Lower lobe of right lung (tissue), 2 donors: ENCODE measurements around the gene YDJC. TPM values are rescaled to one million over a fixed set of nuclear protein-coding genes. Genes with fewer than 3 reads are reported as not detected.
A peak's percentile ranks its signal among the peaks of the same experiment; 100 is the strongest.
"Not testable (repeated sequence)": the region's sequence is repeated elsewhere in the genome, so short reads cannot be mapped to it uniquely, and the experiment has no call there.

ENCODE experiments used
- ATAC-seq, 2 donors: fragments of 200-7000 bp; cut with Tn5 transposase; one replicate each; pipeline ENCODE4 v1.9.1; 2020 to 2022; ENCODE audit warnings: mild to moderate bottlenecking in 2 of 2, moderate library complexity in 2 of 2
- DNase-seq: peaks from one replicate; pipeline ENCODE4 v3.0.0-alpha.2; 2020
- H3K27ac ChIP-seq: fragments of 200-600 bp; one replicate; pipeline ENCODE4 v1.8.0; 2022
- H3K27me3 ChIP-seq: fragments of 200-600 bp; one replicate; pipeline ENCODE4 v1.8.0; 2022; ENCODE audit warnings: low read depth
- H3K36me3 ChIP-seq: fragments of 200-600 bp; one replicate; pipeline ENCODE4 v1.8.0; 2022; ENCODE audit warnings: mild to moderate bottlenecking
- H3K4me1 ChIP-seq: fragments of 200-600 bp; one replicate; pipeline ENCODE4 v1.8.0; 2022
- H3K4me3 ChIP-seq: fragments of 200-600 bp; one replicate; pipeline ENCODE4 v1.8.0; 2022; ENCODE audit warnings: mild to moderate bottlenecking
- H3K9me3 ChIP-seq: fragments of 200-600 bp; one replicate; pipeline ENCODE4 v1.8.0; 2022
- CTCF ChIP-seq: fragments of 200-600 bp; IDR thresholded peaks from one replicate; pipeline ENCODE4 v1.8.0; 2022; ENCODE audit warnings: antibody characterized with exemption, mild to moderate bottlenecking
- intact Hi-C: fragments of 100-400 bp; cut with DNase I; formaldehyde crosslinking; loops from one replicate; pipeline ENCODE4 v1.11.0; 2022
- microRNA-seq: library from miRNA; unstranded; fragments of <30 nt; microRNA quantifications from one replicate; pipeline ENCODE4 v1.2.0, GENCODE V29; 2020; ENCODE audit warnings: borderline number of aligned reads
- total RNA-seq: library from RNA; stranded (reverse); fragmentation: NEBNext Ultra II Directional; extraction: Animal tissue kit (Norgen Biotek cat#: 25700); gene quantifications from one replicate; pipeline ENCODE4 v1.2.1, GENCODE V29; 2021
- donor health status: DM: no; HTN: yes; CAD: no; lungs with severe emphysema.

The YDJC gene
- total RNA-seq, 1 donor from 2014 or later, result 13.1 TPM

- intact Hi-C loops, result no loop called here
- H3K27ac ChIP-seq, result no peak overlapping the region
These were observed 44.4 kb downstream of the YDJC start for GRCh38 chr22:21585389-21585788.

DNA sequence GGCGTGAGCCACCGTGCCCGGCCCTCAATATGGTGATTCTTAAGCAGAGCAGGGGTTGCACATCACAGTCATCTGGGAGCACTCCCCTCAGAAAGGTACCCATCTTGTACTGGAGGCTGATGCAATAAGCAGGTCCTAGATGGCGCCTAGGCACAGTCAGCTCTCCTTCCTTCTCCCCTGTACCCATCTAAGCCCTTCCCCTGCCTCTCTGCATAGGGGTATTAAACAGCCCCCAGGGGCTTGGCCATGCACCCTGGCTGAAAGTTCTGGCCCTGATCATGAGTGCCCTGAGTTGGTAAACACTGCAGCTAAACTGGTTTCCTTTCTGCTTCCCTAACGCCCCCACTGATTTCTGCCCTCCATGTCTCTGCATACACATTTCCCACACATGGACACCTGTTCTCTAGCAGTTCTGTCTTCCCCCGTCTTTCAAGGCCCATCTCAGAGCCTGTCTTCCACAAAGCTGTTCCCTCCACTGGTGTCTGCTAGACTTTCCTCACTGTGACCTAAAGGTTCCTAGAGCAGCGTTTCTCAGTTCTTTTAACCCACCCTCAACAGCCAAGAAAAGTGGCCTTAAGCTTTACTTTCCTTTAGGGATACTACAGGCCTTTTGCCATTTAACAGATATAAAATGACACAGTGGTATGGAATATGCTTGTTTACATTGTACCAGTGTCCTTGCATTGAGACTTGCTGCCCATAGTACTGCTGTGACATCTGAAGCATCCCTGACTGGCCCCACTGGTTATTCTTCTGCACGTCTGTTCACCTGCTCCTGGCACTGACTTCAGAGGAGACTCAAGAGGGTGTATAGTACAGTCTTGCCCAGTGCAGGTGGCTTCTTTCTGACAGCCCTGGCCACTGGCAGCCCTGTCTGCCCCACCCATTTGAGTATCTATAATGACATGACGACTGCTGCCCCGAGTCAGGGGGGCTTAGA lies 46.8 kb downstream of the YDJC start:
- H3K4me1 ChIP-seq, result peaks cover 56% of the 10 kb centered on the region
- ATAC-seq, result peak; percentile 38 to 40
- no peak overlapping the region for H3K4me3 ChIP-seq
- intact Hi-C loops, result no loop called here
- TF ChIP-seq CTCF, result no peak
- H3K9me3 ChIP-seq, result no peaks in the 10 kb centered on the region
- no peak for DNase-seq
- no peak overlapping the region for H3K27ac ChIP-seq
- H3K27me3 ChIP-seq, result no peaks in the 10 kb centered on the region
- no peaks in the 10 kb centered on the region for H3K36me3 ChIP-seq

More at GRCh38 chr22:21585389-21585788, 44.4 kb downstream of the YDJC start:
- no peak for DNase-seq
- no peak for TF ChIP-seq CTCF
- no peaks in the 10 kb centered on the region for H3K36me3 ChIP-seq
- no peaks in the 10 kb centered on the region for H3K27me3 ChIP-seq
- ATAC-seq, result no peak
- H3K9me3 ChIP-seq, result no peaks in the 10 kb centered on the region
- H3K4me3 ChIP-seq, result no peak overlapping the region
- H3K4me1 ChIP-seq, result peaks cover 58% of the 10 kb centered on the region

- intact Hi-C loops, ATAC-seq, H3K27ac ChIP-seq, H3K9me3 ChIP-seq, H3K27me3 ChIP-seq, DNase-seq, H3K4me3 ChIP-seq, H3K36me3 ChIP-seq: not testable (repeated sequence)
- H3K4me1 ChIP-seq, result peaks cover 53% of the 10 kb centered on the region
These were observed 48.7 kb downstream of the YDJC start for GRCh38 chr22:21581009-21581713.

- H3K36me3 ChIP-seq, ATAC-seq, H3K9me3 ChIP-seq, H3K4me3 ChIP-seq, H3K27ac ChIP-seq, H3K27me3 ChIP-seq, intact Hi-C loops, DNase-seq: not testable (repeated sequence)
- peaks cover 53% of the 10 kb centered on the region for H3K4me1 ChIP-seq
These were observed 49.2 kb downstream of the YDJC start for GRCh38 chr22:21580623-21581007.

- no peak overlapping the region for H3K27ac ChIP-seq
- no peak overlapping the region for H3K4me3 ChIP-seq
- H3K36me3 ChIP-seq, result no peaks in the 10 kb centered on the region
- ATAC-seq (no peak), DNase-seq (no peak)
- peaks cover 57% of the 10 kb centered on the region for H3K4me1 ChIP-seq
- no peaks in the 10 kb centered on the region for H3K27me3 ChIP-seq
- H3K9me3 ChIP-seq, result no peaks in the 10 kb centered on the region
- intact Hi-C loops, result no loop called here
- TF ChIP-seq CTCF, result no peak
These were observed 50.4 kb downstream of the YDJC start for GRCh38 chr22:21579474-21579851.

Small RNA genes lying within 50 kb of the gene (microRNA-seq; reads per million reads assigned to microRNA genes)
- 154 reads per million, percentile 58 among the genes with 10 or more reads in this experiment for gene MIR130B
- gene MIR301B, result 2.0 reads per million

Other genes with a start within 250 kb of the YDJC start
- gene RIMBP3B, start 246.3 kb downstream of the YDJC start, total RNA-seq, result 0.21 TPM
- 5.7 TPM for gene HIC2, start 212.7 kb downstream of the YDJC start, total RNA-seq
- 3.5 TPM for gene TMEM191C, start 162.6 kb downstream of the YDJC start, total RNA-seq
- gene RIMBP3C, start 78.6 kb downstream of the YDJC start, total RNA-seq, result 0.47 TPM
- 47.9 TPM for gene UBE2L3, start 62.3 kb downstream of the YDJC start, total RNA-seq
- 0.41 TPM for gene CCDC116, start 2.7 kb upstream of the YDJC start, total RNA-seq
- 36.1 TPM for gene SDF2L1, start 12.3 kb upstream of the YDJC start, total RNA-seq
- 38.1 TPM for gene PPIL2, start 36.0 kb upstream of the YDJC start, total RNA-seq
- gene YPEL1, start 105.8 kb upstream of the YDJC start, total RNA-seq, result 7.6 TPM
- gene MAPK1, start 237.6 kb upstream of the YDJC start, total RNA-seq, result 146 TPM